Dedifferentiated amniotic fluid mesenchymal stem cell (primary cell): Measurements from ENCODE around the gene DEPDC5.
"Not testable (repeated sequence)": the region's sequence is repeated elsewhere in the genome, so short reads cannot be mapped to it uniquely, and the experiment has no call there.

Experiments used
- DNase-seq: peaks from one replicate; pipeline ENCODE4 v3.0.0-alpha.2; 2016; ENCODE audit errors: extremely low spot score

Gene DEPDC5

GRCh38 chr22:31815383-31815814 lies 61.6 kb downstream of the DEPDC5 start:
- not testable (repeated sequence) for DNase-seq

DNA sequence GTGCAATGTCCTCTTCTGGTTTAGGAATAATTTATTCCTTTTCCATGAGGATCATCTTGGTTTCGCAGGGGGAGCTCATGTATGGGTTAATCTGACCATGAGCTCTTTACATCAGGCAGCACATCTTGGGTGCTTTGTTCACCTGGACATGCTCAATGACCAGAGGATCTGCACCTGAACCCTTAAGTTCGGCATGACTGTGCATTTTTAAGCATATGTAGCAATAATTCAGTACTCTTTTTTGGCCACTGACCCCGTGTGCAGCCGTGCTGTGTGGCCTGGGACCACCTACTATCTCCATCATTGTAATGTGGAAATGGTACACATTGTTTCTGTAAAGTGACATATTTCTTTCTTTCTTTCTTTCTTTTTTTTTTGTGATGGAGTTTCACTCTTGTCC lies 62.9 kb downstream of the DEPDC5 start:
- no peak for DNase-seq

GRCh38 chr22:31818481-31819392 lies 64.9 kb downstream of the DEPDC5 start:
- no peak for DNase-seq

DNA sequence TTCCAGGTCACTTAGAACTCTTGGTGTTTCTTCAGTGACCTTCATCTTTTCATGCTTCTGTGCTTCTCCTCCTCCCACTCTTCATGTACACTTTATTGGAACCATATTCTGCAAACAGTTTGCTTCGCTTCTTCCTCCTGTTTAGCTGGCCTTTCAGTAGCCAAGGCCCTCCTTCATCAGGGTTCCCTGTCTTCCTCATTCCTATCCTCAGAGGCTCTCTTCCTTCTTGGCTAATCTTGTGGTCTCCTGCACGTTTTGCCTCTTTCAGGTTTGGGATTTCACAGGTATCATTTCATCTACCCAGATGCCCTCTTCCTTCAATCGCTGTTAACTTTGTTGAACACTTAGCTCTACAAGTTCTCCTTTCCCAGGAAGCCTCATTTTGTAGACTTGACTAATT lies 66.8 kb downstream of the DEPDC5 start:
- DNase-seq: no peak

GRCh38 chr22:31821572-31821971 lies 67.8 kb downstream of the DEPDC5 start:
- no peak for DNase-seq

DNA sequence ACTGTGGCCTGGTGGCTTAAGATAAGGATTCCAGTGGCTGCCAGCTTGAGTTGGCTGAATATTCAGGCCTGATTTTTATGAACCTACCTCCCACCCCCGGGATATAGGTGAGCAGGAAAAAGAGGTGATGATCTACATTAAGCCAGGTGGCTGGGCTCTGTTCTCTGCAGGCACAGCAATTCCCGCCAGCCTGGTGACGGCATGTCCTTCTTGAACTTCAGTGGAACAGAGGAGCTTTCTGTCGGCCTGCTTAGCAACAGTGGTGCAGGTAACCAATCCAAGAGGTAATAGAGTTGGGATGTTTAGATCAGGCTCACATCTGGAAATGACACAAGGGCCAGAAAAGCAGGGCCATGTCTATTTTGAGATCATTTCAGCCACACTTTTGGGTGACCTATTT lies 68.7 kb downstream of the DEPDC5 start:
- no peak for DNase-seq

- no peak for DNase-seq
Measured at GRCh38 chr22:31825513-31825912, 71.7 kb downstream of the DEPDC5 start.

DNA sequence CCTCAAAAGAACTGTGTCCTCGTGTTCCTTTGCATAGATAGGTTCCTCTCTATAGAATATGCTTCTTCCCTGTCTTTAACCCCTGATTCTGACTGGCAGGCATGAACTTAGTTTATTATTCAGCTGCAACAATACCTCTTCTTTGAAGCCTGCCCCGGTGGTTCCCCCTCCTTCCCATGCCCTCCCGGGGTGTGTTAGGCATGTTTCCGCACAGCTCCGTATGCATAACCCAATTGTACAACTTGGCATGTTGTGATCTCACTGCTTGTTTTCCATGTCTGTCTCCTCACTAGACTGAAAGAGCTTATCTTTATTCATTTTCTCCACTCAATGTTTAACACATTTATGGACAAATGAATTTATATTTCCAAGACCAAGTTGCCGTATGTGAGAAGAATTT lies 72.6 kb downstream of the DEPDC5 start:
- DNase-seq: no peak

GRCh38 chr22:31828739-31829138 lies 74.9 kb downstream of the DEPDC5 start:
- DNase-seq: no peak

DNA sequence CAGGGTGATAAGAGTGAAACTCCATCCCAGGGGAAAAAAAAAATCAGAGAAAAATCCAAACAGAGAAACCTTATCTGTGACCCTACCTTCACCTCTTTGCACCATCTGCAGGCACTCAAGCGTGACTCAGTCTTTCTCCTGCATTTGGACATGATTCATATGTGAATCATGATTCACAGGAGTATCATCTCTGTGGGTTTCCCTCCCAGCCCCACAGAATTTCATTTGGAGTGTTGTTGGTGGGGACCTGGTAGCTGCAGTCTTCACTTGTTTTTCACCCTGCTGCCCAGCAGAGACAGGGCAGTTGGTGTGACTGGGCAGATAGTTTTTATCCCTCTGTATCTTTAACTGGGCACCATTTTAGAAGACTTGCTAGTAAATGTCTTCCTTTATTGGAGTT lies 75.7 kb downstream of the DEPDC5 start:
- DNase-seq: no peak

DNA sequence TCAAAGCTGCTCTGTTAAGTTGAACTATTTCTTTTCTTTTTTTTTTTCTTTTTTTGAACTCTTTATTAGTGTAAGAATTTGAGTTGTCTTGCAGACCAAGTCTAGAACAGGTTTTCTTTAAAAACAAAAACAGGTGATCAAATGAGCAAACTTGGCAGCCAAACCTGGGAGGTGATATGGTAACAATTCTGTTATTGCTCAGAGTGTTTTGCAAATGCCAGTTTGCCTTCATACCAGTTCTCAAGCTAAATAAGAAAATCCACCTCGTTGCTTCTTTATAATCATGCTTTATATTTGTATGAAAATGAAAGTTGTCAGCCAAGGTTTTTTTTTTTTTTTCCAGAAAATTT lies 76.9 kb downstream of the DEPDC5 start:
- DNase-seq: no peak

DNA sequence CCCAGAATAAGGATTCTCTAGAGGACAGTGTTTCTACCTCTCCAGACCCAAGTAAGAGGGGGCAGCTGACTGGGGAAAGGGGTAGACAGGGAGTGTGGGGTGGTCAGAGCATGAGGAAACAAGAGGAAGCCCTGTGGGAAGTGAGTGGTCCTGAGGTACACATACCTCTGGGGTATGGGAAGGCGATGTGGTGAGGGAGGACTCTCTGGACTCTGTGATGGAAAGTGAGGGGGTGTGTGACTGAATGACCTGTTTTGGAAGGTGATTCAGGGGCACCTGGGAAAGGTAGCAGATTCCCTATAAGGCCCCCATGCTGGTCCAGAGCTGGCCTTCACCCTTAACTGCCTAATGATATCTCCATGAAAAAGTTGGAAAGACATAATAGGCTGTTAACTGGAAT lies 80.1 kb downstream of the DEPDC5 start:
- DNase-seq: no peak

DNA sequence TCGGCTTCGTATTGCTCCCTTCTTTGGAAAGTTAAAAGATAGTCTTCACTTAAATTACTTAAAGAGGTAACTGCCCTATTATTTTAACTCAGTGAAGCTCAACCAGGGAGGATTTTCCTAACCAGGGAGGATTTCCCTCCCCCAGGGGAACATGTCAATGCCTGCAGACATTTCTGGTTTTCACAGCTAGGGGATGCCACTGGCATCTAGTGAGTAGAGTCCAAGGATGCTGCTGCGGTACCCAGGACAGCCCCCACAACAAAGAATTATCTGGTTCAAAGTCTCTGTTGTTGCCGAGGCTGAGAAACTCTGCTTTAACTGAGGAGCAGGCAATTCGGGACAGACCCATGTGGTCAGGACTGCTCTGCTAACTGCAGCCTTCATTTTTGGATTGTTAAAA lies 82.2 kb downstream of the DEPDC5 start:
- DNase-seq: no peak

DNA sequence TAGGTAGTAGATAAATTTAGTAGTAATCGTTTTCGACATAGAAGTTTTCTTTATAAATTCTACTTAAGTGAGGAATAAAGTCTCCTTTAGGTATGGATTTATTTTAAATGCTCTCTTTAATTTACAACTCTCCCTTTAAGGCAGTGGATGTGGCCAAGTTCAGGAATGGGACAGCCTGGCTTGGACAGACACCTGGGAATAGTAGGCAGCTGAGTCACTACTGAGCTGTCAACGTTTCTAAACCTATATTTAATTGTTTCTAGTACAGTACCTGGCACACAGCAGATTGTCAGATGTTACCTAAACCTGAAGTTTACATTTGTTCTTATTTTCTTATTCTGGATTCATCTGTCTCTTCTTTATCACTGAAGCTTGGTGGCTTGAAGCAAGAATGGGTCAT lies 85.1 kb downstream of the DEPDC5 start:
- no peak for DNase-seq

GRCh38 chr22:31839986-31840385 lies 86.2 kb downstream of the DEPDC5 start:
- no peak for DNase-seq

DNA sequence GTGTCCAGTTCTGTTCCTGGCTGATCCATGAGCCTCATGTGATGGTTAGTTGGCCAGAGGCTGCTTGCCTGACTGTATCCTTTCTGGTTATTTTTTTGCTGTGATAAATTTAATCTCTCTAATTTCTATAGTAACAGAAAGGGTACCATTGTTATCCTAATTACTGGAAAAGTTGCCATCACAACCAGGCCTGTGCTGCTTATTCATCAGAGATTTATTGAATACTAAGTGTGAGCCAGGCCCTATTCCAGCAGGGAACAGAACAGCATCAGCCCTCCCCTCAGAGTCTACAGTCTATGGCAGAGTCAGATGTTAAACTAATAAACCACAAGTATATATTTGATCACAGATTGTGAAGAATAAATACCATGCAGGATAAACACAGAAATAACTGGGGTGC lies 86.8 kb downstream of the DEPDC5 start:
- DNase-seq: no peak

DNA sequence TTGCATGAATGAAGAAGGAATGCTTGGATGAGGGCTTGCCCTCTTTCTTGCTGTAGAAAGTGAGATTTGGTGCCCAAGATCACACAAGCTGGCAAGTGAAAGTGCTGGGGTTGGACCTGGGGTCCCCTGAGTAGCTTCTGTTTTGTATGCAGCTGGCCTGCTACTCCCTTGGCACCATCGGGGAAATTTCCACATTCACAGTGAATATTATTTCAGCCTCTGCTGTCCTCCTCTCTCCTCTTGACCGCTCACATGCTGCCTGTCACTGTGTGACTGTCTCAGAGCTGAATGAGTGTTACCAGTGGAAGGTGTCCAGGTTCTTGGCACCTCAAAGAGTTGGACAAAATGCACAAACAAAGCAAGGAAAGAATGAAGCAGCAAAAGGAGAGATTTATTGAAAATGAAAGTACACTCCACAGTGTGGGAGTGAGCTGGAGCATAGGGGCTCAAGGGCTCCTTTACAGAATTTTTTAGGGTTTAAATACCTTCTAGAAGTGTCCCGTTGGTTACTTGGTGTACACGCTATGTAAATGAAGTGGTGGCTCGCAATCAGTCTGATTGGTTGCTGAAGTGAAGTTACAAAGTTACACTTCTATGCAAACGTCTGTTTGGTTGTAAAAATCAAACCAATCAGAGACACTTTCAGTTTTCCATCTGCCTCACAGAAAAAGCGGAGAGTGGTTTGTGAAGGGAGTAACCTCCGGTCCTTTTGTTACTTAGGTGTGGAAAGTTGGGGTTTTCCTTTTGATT lies 87.4 kb downstream of the DEPDC5 start:
- no peak for DNase-seq

DNA sequence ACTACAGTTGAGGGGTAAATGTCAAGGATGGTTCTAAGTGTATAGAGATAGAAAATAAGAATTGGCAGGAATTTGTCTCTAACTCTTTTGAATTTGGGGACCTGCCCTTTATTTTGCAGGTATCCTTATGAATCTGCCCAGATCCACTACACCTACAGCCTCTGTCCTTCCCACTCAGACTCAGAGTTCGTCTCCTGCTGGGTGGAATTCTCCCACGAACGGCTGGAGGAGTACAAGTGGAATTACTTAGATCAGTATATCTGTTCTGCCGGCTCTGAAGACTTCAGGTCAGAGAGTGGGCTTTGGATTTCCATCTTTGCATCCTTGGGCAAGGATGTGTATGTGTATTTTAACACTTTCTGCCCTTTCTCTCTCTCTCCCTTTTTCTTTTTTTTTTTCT lies 89.7 kb downstream of the DEPDC5 start:
- no peak for DNase-seq

GRCh38 chr22:31844941-31845340 lies 91.1 kb downstream of the DEPDC5 start:
- no peak for DNase-seq

DNA sequence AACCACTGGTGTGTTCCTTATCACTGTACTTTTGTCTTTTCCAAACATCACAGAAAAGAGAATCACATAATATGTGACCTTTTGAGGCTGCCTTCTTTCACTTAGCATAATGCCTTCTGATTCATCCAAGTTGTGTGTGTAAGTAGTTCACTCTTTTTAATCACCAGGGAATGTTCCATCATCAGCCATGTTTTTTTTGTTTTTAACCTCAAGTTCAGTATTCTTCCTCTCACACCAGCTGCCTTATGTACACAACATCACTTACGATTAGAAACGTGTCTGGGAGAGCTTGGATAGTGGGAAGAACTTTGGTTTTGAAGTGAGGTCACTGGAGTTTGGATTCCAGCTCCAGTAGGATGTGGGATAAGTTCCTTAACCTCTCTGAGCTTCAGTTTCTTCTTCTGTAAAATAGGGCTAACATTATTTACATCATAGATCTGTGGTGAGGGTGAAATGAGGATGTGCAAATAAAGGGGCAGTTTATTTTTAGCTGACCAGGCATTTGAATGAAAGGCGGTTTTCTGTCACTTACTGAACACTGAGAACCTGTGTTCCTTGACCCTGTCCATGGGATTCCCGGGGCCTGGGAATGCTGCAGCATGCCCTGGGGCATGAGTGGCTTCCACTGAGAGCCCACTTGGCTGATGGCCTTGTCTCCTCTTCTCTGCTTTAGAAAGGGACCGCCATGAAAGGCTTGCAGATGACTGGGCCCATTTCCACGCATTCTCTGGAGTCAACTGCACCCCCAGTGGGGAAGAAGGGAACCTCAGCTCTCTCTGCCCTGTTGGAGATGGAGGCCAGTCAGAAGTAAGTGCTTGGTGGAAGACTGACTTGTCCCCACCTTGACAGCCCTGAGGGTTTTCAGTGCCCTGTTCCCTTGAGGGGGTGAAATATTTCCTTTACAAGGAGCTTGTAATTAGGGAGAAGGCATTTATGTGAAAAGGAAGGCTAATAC lies 92.6 kb downstream of the DEPDC5 start:
- no peak for DNase-seq

DNA sequence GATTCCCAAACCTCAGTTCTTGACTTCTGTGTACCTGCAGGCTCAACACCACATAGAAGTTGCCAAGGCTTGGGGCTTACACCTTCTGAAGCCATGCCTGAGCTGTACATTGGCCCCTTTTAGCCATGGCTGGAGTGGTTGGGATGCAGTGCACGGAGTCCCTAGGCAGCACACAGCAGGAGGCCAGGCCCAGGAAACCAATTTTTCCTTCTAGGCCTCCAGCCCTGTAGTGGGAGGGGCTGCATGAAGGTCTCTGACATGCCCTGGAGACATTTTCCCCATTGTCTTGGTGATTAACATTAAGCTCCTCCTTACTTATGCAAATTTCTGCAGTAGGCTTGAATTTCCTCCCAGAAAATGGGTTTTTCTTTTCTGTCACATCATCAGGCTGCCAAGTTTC lies 94.6 kb downstream of the DEPDC5 start:
- DNase-seq: no peak

DNA sequence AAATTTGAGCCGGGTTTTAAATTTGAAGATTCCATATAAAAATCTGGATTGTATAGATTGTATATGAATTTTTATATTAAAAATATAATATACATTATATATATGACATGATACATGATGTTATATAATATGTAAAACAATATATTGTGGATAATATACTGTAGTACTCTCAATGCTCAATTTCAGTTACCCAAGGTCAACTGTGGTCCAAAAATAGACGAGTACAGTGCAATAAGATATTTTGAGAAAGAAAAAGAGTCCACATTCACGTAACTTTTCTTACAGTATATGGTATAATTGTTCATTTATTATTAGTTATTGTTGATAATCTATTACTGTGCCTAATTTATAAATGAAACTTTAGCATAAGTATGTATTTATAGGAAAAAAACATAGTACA lies 96.3 kb downstream of the DEPDC5 start:
- no peak for DNase-seq
